Esophagus squamous epithelium (tissue), 5 donors: ENCODE data around the gene SATB2. TPM values are rescaled to one million over a fixed set of nuclear protein-coding genes. Genes with fewer than 3 reads are reported as not detected.

Experiments
- DNase-seq: peaks from one replicate; lab custom pipeline; 2025; lab: John Stamatoyannopoulos, UW
- H3K27ac ChIP-seq, 4 donors: fragments of 200-600 bp; sonication (generic); one replicate each; pipeline ENCODE4 v1.5.1; 2016 to 2019; ENCODE audit warnings: mild to moderate bottlenecking in 1 of 4
- H3K27me3 ChIP-seq, 4 donors: fragments of 200-600 bp; sonication (generic); 1 replicate in 3 of 4; 2 replicates in 1 of 4; pipeline versions ENCODE4 v1.5.1 to v1.6.0; 2017 to 2021; ENCODE audit warnings: antibody characterized with exemption in 1 of 4
- H3K36me3 ChIP-seq, 3 donors: fragments of 200-600 bp; sonication (generic); one replicate each; pipeline ENCODE4 v1.5.1; 2016 to 2019
- H3K4me1 ChIP-seq, 3 donors: fragments of 200-600 bp; sonication (generic); one replicate each; pipeline ENCODE4 v1.5.1; 2017 to 2019
- H3K4me3 ChIP-seq, 4 donors: fragments of 200-600 bp; sonication (generic); 1 replicate in 3 of 4; 2 replicates in 1 of 4; pipeline ENCODE4 v1.5.1; 2016 to 2019; ENCODE audit warnings: mild to moderate bottlenecking in 2 of 4, moderate library complexity in 1 of 4
- H3K9me3 ChIP-seq, 3 donors: fragments of 200-600 bp; sonication (generic); one replicate each; pipeline ENCODE4 v1.5.1; 2016 to 2019
- CTCF ChIP-seq, 6 experiments: fragments of 450-650 bp in 4 of 6; fragments of 200-600 bp in 2 of 6; sonication (generic) in 2 of 6; IDR thresholded peaks; one replicate each; pipeline ENCODE4 v1.5.1; 2016 to 2019; ENCODE audit warnings: antibody characterized with exemption in 6 of 6, mild to moderate bottlenecking in 4 of 6, moderate library complexity in 4 of 6
- POLR2A ChIP-seq, 4 donors: fragments of 450-650 bp; IDR thresholded peaks; one replicate each; pipeline ENCODE4 v1.6.1; 2017; ENCODE audit warnings: antibody characterized with exemption in 4 of 4, mild to moderate bottlenecking in 4 of 4, moderate library complexity in 3 of 4
- WGBS, 2 donors: methylation state at CpG; one replicate each; pipeline ENCODE4 v1.1.5; 2018; 5-methylcytosine and 5-hydroxymethylcytosine counted together
- intact Hi-C: fragments of 100-400 bp; cut with DNase I; formaldehyde crosslinking; loops from one replicate; pipeline ENCODE4 v1.15.0; 2022
- total RNA-seq, 4 donors: library from RNA; depleted of rRNA; stranded (reverse); fragments of >200 nt; gene quantifications; one replicate each; pipeline ENCODE4 v1.1.0, GENCODE V29; 2016
- donor health status: DM: yes; HTN: yes; CAD: no.

The SATB2 gene
- total RNA-seq, 4 donors from 2014 or later: 0.87 to 1.1 (median 0.92) TPM

GRCh38 chr2:199477277-199477834 lies 19.6 kb upstream of the SATB2 start:
- 59 to 74% methylated on average over 2 of the region's 2 CpGs for WGBS, 2 donors
- intact Hi-C loops: no loop called here
- DNase-seq: no peak
- Histone ChIP-seq H3K9me3 (no peaks in the 10 kb centered on the region), H3K4me3 (no peak overlapping the region), H3K36me3 (no peaks in the 10 kb centered on the region), H3K27me3 (peaks cover 0 to 57% (median 4%) of the 10 kb centered on the region in 4 donors), H3K4me1 (no peaks in the 10 kb centered on the region), H3K27ac (no peak overlapping the region)
- TF ChIP-seq POLR2A (IDR thresholded peaks at IDR 0.05): no peak
- no peak for TF ChIP-seq CTCF (IDR thresholded peaks at IDR 0.05)

- TF ChIP-seq POLR2A (IDR thresholded peaks at IDR 0.05) (no peak), CTCF (IDR thresholded peaks at IDR 0.05) (peak in 5 of 6 experiments; percentile 23 to 57 (median 31))
- H3K4me1 ChIP-seq: peaks cover 10 to 34% (median 15%) of the 10 kb centered on the region in 3 donors
- H3K27me3 ChIP-seq: peaks cover 11 to 95% (median 45%) of the 10 kb centered on the region in 4 donors
- DNase-seq: no peak
- H3K27ac ChIP-seq: no peak overlapping the region
- intact Hi-C loops: no loop called here
- H3K4me3 ChIP-seq: peak overlapping the region in 1 of 4 donors; percentile 41
- 34 to 52% methylated on average over 5 to 6 of the region's 35 CpGs for WGBS, 2 donors
- H3K36me3 ChIP-seq: no peaks in the 10 kb centered on the region
- no peaks in the 10 kb centered on the region for H3K9me3 ChIP-seq
Measured at GRCh38 chr2:199471443-199472057, 13.8 kb upstream of the SATB2 start.

- Histone ChIP-seq H3K27me3 (peaks cover 16 to 100% (median 49%) of the 10 kb centered on the region in 4 donors), H3K27ac (no peak overlapping the region), H3K36me3 (no peaks in the 10 kb centered on the region), H3K4me3 (peak overlapping the region in 1 of 4 donors; percentile 41), H3K4me1 (peaks cover 10 to 34% (median 15%) of the 10 kb centered on the region in 3 donors), H3K9me3 (no peaks in the 10 kb centered on the region)
- intact Hi-C loops: no loop called here
- DNase-seq: no peak
- TF ChIP-seq POLR2A (IDR thresholded peaks at IDR 0.05) (no peak), CTCF (IDR thresholded peaks at IDR 0.05) (no peak)
- 12 to 13% methylated on average over 15 to 21 of the region's 48 CpGs for WGBS, 2 donors
Measured at GRCh38 chr2:199470672-199471442, 13.1 kb upstream of the SATB2 start.

- intact Hi-C loops: no loop called here
- TF ChIP-seq POLR2A (IDR thresholded peaks at IDR 0.05) (no peak), CTCF (IDR thresholded peaks at IDR 0.05) (no peak)
- Histone ChIP-seq H3K4me3 (no peak overlapping the region), H3K4me1 (peaks cover 10 to 34% (median 15%) of the 10 kb centered on the region in 3 donors), H3K36me3 (no peaks in the 10 kb centered on the region), H3K9me3 (no peaks in the 10 kb centered on the region), H3K27ac (no peak overlapping the region), H3K27me3 (peaks cover 20 to 100% (median 51%) of the 10 kb centered on the region in 4 donors)
- no peak for DNase-seq
- 8 to 14% methylated on average over 7 to 8 of the region's 11 CpGs for WGBS, 2 donors
Measured at GRCh38 chr2:199470361-199470671, 12.6 kb upstream of the SATB2 start.
